Naive thymus-derived CD4-positive, alpha-beta T cell (primary cell): Measurements from ENCODE around the gene MDFIC. TPM values are rescaled to one million over a fixed set of nuclear protein-coding genes. Genes with fewer than 3 reads are reported as not detected.
A peak's percentile ranks its signal among the peaks of the same experiment; 100 is the strongest.
"Not testable (repeated sequence)": the region's sequence is repeated elsewhere in the genome, so short reads cannot be mapped to it uniquely, and the experiment has no call there.

Experiments used
- ATAC-seq: fragments of 150-1000 bp; cut with Tn5 transposase; 2 replicates; pipeline ENCODE4 v1.10.0; 2021; ENCODE audit warnings: mild to moderate bottlenecking, moderate library complexity
- CTCF ChIA-PET: fragments of 350-600 bp; sonication (Branson Sonifier 250); formaldehyde crosslinking; loops from one replicate; lab custom pipeline; 2021; ENCODE audit warnings: antibody characterized with exemption; lab: Charles Lee
- POLR2A ChIA-PET: fragments of 350-600 bp; sonication (Branson Sonifier 250); formaldehyde crosslinking; loops from one replicate; lab custom pipeline; 2021; ENCODE audit warnings: antibody characterized with exemption, inconsistent platforms; lab: Charles Lee
- DNase-seq, 9 donors: peaks; one replicate each; pipeline versions ENCODE4 v3.0.0 to v3.0.0-alpha.2; 2020 to 2022; ENCODE audit warnings: mixed read lengths in 1 of 9
- H3K27ac ChIP-seq: one replicate; pipeline ENCODE4 v1.7.0; 2013; ENCODE audit warnings: mild to moderate bottlenecking, low read depth, low read length, moderate library complexity
- H3K27me3 ChIP-seq, 2 donors: one replicate each; pipeline ENCODE4 v1.7.0; 2013; ENCODE audit warnings: low read length in 2 of 2, mild to moderate bottlenecking in 2 of 2, moderate library complexity in 2 of 2; ENCODE audit not compliant: control insufficient read depth in 2 of 2, insufficient read depth in 2 of 2
- H3K36me3 ChIP-seq, 3 experiments: 1 replicate in 2 of 3; 2 replicates in 1 of 3; pipeline ENCODE4 v1.7.0; 2013; ENCODE audit warnings: low read length in 3 of 3, mild to moderate bottlenecking in 3 of 3, moderate library complexity in 1 of 3; ENCODE audit not compliant: insufficient read depth in 3 of 3, control insufficient read depth in 2 of 3
- H3K4me1 ChIP-seq, 2 donors: one replicate each; pipeline ENCODE4 v1.7.0; 2013; ENCODE audit warnings: low read length in 2 of 2, mild to moderate bottlenecking in 2 of 2, moderate library complexity in 1 of 2; ENCODE audit not compliant: control insufficient read depth in 2 of 2, insufficient read depth in 2 of 2
- H3K4me3 ChIP-seq: 2 replicates; pipeline ENCODE4 v1.7.0; 2013; ENCODE audit warnings: mild to moderate bottlenecking, low read length
- H3K9me3 ChIP-seq, 3 experiments: 1 replicate in 2 of 3; 2 replicates in 1 of 3; pipeline ENCODE4 v1.7.0; 2013; ENCODE audit warnings: low read length in 3 of 3; ENCODE audit not compliant: control insufficient read depth in 2 of 3
- H3K27ac Mint-ChIP-seq, 9 donors: one replicate each; pipeline ENCODE4 v1.8.0; 2020 to 2022; ENCODE audit warnings: mixed read lengths in 9 of 9, mild to moderate bottlenecking in 8 of 9, moderate library complexity in 5 of 9, inconsistent platforms in 2 of 9
- H3K27me3 Mint-ChIP-seq, 5 donors: one replicate each; pipeline ENCODE4 v1.8.0; 2021 to 2022; ENCODE audit warnings: mixed read lengths in 5 of 5, mild to moderate bottlenecking in 1 of 5
- H3K36me3 Mint-ChIP-seq, 5 donors: one replicate each; pipeline ENCODE4 v1.8.0; 2020 to 2022; ENCODE audit warnings: mixed read lengths in 5 of 5, mild to moderate bottlenecking in 3 of 5, inconsistent platforms in 1 of 5
- H3K4me1 Mint-ChIP-seq, 7 donors: one replicate each; pipeline ENCODE4 v1.8.0; 2020 to 2022; ENCODE audit warnings: mixed read lengths in 7 of 7, mild to moderate bottlenecking in 3 of 7, inconsistent platforms in 1 of 7
- H3K4me3 Mint-ChIP-seq, 10 donors: one replicate each; pipeline ENCODE4 v1.8.0; 2020 to 2022; ENCODE audit warnings: mild to moderate bottlenecking in 10 of 10, mixed read lengths in 10 of 10, moderate library complexity in 6 of 10, inconsistent platforms in 2 of 10
- H3K9me3 Mint-ChIP-seq, 11 donors: one replicate each; pipeline ENCODE4 v1.8.0; 2020 to 2022; ENCODE audit warnings: mixed read lengths in 11 of 11, mild to moderate bottlenecking in 4 of 11, inconsistent platforms in 1 of 11, moderate library complexity in 1 of 11
- intact Hi-C, 2 donors: fragments of 100-400 bp; cut with micrococcal nuclease; formaldehyde crosslinking; loops; one replicate each; pipeline ENCODE4 v1.15.1; 2023
- polyA plus RNA-seq, 2 donors: library from polyadenylated mRNA; unstranded; fragments of 300-500 nt; fragmentation: Illumina TruSeq; gene quantifications; one replicate each; pipeline ENCODE4 v1.2.3, GENCODE V29; 2021
- total RNA-seq, 6 experiments: library from RNA in 5 of 6; stranded (reverse) in 5 of 6; gene quantifications; 1 replicate in 5 of 6; 2 replicates in 1 of 6; pipeline ENCODE4 v1.2.3 and lab custom pipeline; 2021 to 2026

The MDFIC gene
- total and polyA plus RNA-seq, 7 experiments from 2014 or later: 48.5 to 90.8 (median 58.1) TPM

DNA sequence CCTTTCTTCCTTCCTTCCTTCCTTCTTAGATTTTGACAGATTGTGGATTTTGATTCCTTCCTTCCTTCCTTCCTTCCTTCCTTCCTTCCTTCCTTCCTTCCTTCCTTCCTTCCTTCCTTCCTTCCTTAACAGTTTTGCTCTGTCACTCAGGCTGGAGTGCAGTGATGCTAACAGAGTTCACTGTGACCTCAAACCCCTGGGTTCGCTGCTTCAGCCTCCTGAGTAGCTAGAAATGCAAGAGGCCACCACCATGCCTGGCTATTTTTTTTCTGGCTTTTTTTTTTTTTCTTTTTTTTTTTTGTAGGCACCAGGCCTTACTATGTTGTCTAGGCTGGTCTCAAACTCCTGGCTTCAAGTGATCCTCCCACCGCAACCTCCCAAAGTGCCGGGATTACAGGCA is 32.8 kb upstream of the MDFIC start:
- H3K27me3 Mint-ChIP-seq, H3K36me3 ChIP-seq, H3K27me3 ChIP-seq, H3K27ac ChIP-seq, DNase-seq, POLR2A ChIA-PET, H3K4me3 ChIP-seq, H3K9me3 ChIP-seq, CTCF ChIA-PET, H3K4me3 Mint-ChIP-seq, ATAC-seq, H3K4me1 ChIP-seq: not testable (repeated sequence)
- peaks cover 0 to 22% (median 0%) of the 10 kb centered on the region in 7 donors for H3K4me1 Mint-ChIP-seq
- peaks cover 0 to 19% (median 0%) of the 10 kb centered on the region in 5 donors for H3K36me3 Mint-ChIP-seq
- peak overlapping the region in 2 of 9 donors; percentile 33 to 67 for H3K27ac Mint-ChIP-seq
- intact Hi-C loops: loop anchor here (1.0 kb wide), 3 partner anchors 27 to 39 kb away; no protein-coding TSS in a partner anchor
- peaks cover 0 to 24% (median 0%) of the 10 kb centered on the region in 11 donors for H3K9me3 Mint-ChIP-seq

DNA sequence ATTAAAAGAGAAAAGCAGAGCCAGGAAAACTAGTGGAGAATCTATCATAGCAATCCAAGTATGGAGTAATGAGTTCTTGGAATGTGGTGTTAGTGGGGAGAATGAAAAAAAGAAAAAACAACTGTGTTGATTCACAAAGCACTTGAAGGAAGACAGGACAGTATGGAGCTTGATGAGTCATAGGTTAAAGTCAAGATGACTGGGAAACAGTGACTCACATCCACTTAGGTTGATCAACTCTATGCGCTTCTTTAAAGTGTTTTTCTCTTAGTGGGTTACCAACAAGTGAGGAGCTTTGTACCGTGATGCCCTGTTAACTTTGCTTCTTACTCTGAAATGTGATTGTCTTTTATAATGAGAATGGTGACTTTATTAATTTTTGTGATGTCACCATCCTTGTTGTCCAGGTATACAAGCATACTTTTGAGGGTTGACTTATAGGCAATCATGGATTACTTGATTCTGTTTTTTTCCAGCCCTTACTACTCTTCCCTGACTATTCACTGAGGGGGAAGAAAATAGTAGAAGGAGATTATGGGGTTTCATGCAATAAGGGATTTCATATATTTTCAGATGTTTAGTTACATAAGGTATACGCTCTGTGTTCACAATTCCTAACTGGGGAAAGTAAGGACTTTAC is 32.1 kb upstream of the MDFIC start:
- H3K4me3 ChIP-seq: no peak overlapping the region
- CTCF ChIA-PET: no interaction called here
- peaks cover 0 to 2% of the 10 kb centered on the region in 2 donors for H3K27me3 ChIP-seq
- Mint-ChIP-seq H3K4me1 (peaks cover 0 to 22% (median 0%) of the 10 kb centered on the region in 7 donors), H3K27me3 (no peaks in the 10 kb centered on the region), H3K36me3 (peaks cover 0 to 19% (median 0%) of the 10 kb centered on the region in 5 donors), H3K9me3 (peaks cover 0 to 24% (median 0%) of the 10 kb centered on the region in 11 donors), H3K27ac (peak overlapping the region in 3 of 9 donors; percentile 33 to 67 (median 53)), H3K4me3 (no peak overlapping the region)
- no peaks in the 10 kb centered on the region for H3K36me3 ChIP-seq
- no peaks in the 10 kb centered on the region for H3K9me3 ChIP-seq
- intact Hi-C loops: loop anchor here (1.0 kb wide), 3 partner anchors 27 to 39 kb away; no protein-coding TSS in a partner anchor
- POLR2A ChIA-PET: no interaction called here
- no peaks in the 10 kb centered on the region for H3K4me1 ChIP-seq
- ATAC-seq: peak; percentile 49
- H3K27ac ChIP-seq: no peak overlapping the region
- no peak for DNase-seq

- Mint-ChIP-seq H3K4me1 (peaks cover 0 to 22% (median 0%) of the 10 kb centered on the region in 7 donors), H3K4me3 (no peak overlapping the region), H3K27ac (no peak overlapping the region), H3K36me3 (peaks cover 0 to 23% (median 0%) of the 10 kb centered on the region in 5 donors), H3K9me3 (peaks cover 0 to 26% (median 0%) of the 10 kb centered on the region in 11 donors), H3K27me3 (no peaks in the 10 kb centered on the region)
- no peak for ATAC-seq
- no peaks in the 10 kb centered on the region for H3K4me1 ChIP-seq
- H3K27ac ChIP-seq: no peak overlapping the region
- intact Hi-C loops: no loop called here
- POLR2A ChIA-PET: no interaction called here
- DNase-seq: no peak
- H3K4me3 ChIP-seq: no peak overlapping the region
- H3K36me3 ChIP-seq: no peaks in the 10 kb centered on the region
- CTCF ChIA-PET: no interaction called here
- H3K9me3 ChIP-seq: no peaks in the 10 kb centered on the region
- H3K27me3 ChIP-seq: peaks cover 0 to 2% of the 10 kb centered on the region in 2 donors
Observed at GRCh38 chr7:114890561-114890960, 31.3 kb upstream of the MDFIC start.

GRCh38 chr7:114900127-114900526 is 21.8 kb upstream of the MDFIC start:
- no peaks in the 10 kb centered on the region for H3K4me1 Mint-ChIP-seq
- DNase-seq (no peak), ATAC-seq (no peak)
- H3K36me3 Mint-ChIP-seq: peaks cover 0 to 9% (median 0%) of the 10 kb centered on the region in 5 donors
- Histone ChIP-seq H3K36me3 (no peaks in the 10 kb centered on the region), H3K9me3 (no peaks in the 10 kb centered on the region), H3K27ac (no peak overlapping the region), H3K4me3 (no peak overlapping the region), H3K27me3 (no peaks in the 10 kb centered on the region), H3K4me1 (no peaks in the 10 kb centered on the region)
- H3K4me3 Mint-ChIP-seq: no peak overlapping the region
- intact Hi-C loops: no loop called here
- ChIA-PET POLR2A (interaction anchor here (0.6 to 1.2 kb wide), 2 partner anchors 10 to 34 kb away, joined by 3 read pairs; no protein-coding TSS in a partner anchor), CTCF (no interaction called here)
- no peak overlapping the region for H3K27ac Mint-ChIP-seq
- H3K9me3 Mint-ChIP-seq: peaks cover 0 to 8% (median 0%) of the 10 kb centered on the region in 11 donors
- H3K27me3 Mint-ChIP-seq: no peaks in the 10 kb centered on the region

GRCh38 chr7:114901771-114902170 is 20.1 kb upstream of the MDFIC start:
- no peaks in the 10 kb centered on the region for H3K36me3 Mint-ChIP-seq
- CTCF ChIA-PET: no interaction called here
- Histone ChIP-seq H3K36me3 (no peaks in the 10 kb centered on the region), H3K27ac (no peak overlapping the region), H3K9me3 (no peaks in the 10 kb centered on the region), H3K27me3 (no peaks in the 10 kb centered on the region), H3K4me1 (no peaks in the 10 kb centered on the region), H3K4me3 (no peak overlapping the region)
- no peak overlapping the region for H3K4me3 Mint-ChIP-seq
- H3K27ac Mint-ChIP-seq: no peak overlapping the region
- H3K27me3 Mint-ChIP-seq: no peaks in the 10 kb centered on the region
- DNase-seq (no peak), ATAC-seq (no peak)
- no peaks in the 10 kb centered on the region for H3K4me1 Mint-ChIP-seq
- H3K9me3 Mint-ChIP-seq: peaks cover 0 to 8% (median 0%) of the 10 kb centered on the region in 11 donors
- POLR2A ChIA-PET: no interaction called here
- intact Hi-C loops: no loop called here

- no peaks in the 10 kb centered on the region for H3K27me3 Mint-ChIP-seq
- no peaks in the 10 kb centered on the region for H3K36me3 ChIP-seq
- ChIA-PET POLR2A (interaction anchor here (0.6 to 0.8 kb wide), 2 partner anchors 104 to 1301 kb away, joined by 3 read pairs; no protein-coding TSS in a partner anchor), CTCF (no interaction called here)
- no peaks in the 10 kb centered on the region for H3K4me1 Mint-ChIP-seq
- H3K4me3 ChIP-seq: no peak overlapping the region
- H3K9me3 ChIP-seq: no peaks in the 10 kb centered on the region
- DNase-seq: no peak
- H3K36me3 Mint-ChIP-seq: no peaks in the 10 kb centered on the region
- H3K4me3 Mint-ChIP-seq: no peak overlapping the region
- no peaks in the 10 kb centered on the region for H3K4me1 ChIP-seq
- peaks cover 0 to 8% (median 0%) of the 10 kb centered on the region in 11 donors for H3K9me3 Mint-ChIP-seq
- no peak overlapping the region for H3K27ac ChIP-seq
- H3K27ac Mint-ChIP-seq: no peak overlapping the region
- intact Hi-C loops: no loop called here
- ATAC-seq: no peak
- H3K27me3 ChIP-seq: no peaks in the 10 kb centered on the region
Observed at GRCh38 chr7:114903131-114903530, 18.8 kb upstream of the MDFIC start.

- Mint-ChIP-seq H3K4me3 (no peak overlapping the region), H3K27ac (no peak overlapping the region), H3K36me3 (peaks cover 0 to 12% (median 0%) of the 10 kb centered on the region in 5 donors), H3K27me3 (no peaks in the 10 kb centered on the region), H3K9me3 (peaks cover 0 to 9% (median 0%) of the 10 kb centered on the region in 11 donors), H3K4me1 (peaks cover 0 to 2% (median 1%) of the 10 kb centered on the region in 7 donors)
- POLR2A ChIA-PET: no interaction called here
- CTCF ChIA-PET: no interaction called here
- Histone ChIP-seq H3K36me3 (no peaks in the 10 kb centered on the region), H3K9me3 (no peaks in the 10 kb centered on the region), H3K27me3 (no peaks in the 10 kb centered on the region), H3K27ac (no peak overlapping the region), H3K4me3 (no peak overlapping the region), H3K4me1 (peaks cover 0 to 4% of the 10 kb centered on the region in 2 donors)
- intact Hi-C loops: no loop called here
- no peak for ATAC-seq
- DNase-seq: no peak
Observed at GRCh38 chr7:114910787-114911186, 11.1 kb upstream of the MDFIC start.
